Suprapubic skin (tissue), 4 donors: Measurements from ENCODE around the gene C6orf15.

Experiments
- EP300 ChIP-seq: sonication (generic); formaldehyde crosslinking; IDR thresholded peaks from one replicate; pipeline ENCODE4 v1.6.1; 2017; ENCODE audit warnings: antibody characterized with exemption
- POLR2A ChIP-seq, 2 donors: fragments of 450-650 bp; IDR thresholded peaks; one replicate each; pipeline ENCODE4 v1.6.1; 2017; ENCODE audit warnings: antibody characterized with exemption in 2 of 2, mild to moderate bottlenecking in 2 of 2, moderate library complexity in 2 of 2
- POLR2AphosphoS5 ChIP-seq, 3 donors: sonication (generic); formaldehyde crosslinking; IDR thresholded peaks; one replicate each; pipeline ENCODE4 v1.6.1; 2017; ENCODE audit warnings: antibody characterized with exemption in 3 of 3
- TF ChIP-seq, protein P1 (sequence below), 2 donors: fragments of 200-600 bp in 1 of 2; fragments of 450-650 bp in 1 of 2; sonication (generic) in 1 of 2; IDR thresholded peaks; one replicate each; pipeline ENCODE4 v1.5.1; 2016 to 2019; ENCODE audit warnings: antibody characterized with exemption in 2 of 2, mild to moderate bottlenecking in 1 of 2, moderate library complexity in 1 of 2

DNA sequence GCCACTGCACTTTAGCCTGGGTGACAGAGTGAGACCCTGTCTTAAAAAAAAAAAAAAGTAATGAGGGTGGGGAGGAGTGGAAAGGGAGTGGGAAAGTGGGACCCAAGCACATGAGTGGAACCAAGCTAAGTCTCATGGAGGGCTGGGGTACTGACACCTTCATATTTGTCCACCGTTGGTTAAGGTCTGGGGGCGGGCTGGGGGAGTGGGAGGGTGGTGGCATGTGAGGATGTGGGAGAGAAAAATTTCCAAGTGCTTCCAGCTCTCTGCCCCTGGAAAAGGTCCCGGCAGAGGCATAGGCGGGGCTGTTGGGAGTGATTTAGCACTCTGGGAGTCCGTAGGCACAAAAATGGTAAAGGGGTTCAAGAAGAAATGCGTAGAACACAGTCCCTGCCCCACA lies 20.4 kb upstream of the C6orf15 start:
- TF ChIP-seq, protein P1, sequence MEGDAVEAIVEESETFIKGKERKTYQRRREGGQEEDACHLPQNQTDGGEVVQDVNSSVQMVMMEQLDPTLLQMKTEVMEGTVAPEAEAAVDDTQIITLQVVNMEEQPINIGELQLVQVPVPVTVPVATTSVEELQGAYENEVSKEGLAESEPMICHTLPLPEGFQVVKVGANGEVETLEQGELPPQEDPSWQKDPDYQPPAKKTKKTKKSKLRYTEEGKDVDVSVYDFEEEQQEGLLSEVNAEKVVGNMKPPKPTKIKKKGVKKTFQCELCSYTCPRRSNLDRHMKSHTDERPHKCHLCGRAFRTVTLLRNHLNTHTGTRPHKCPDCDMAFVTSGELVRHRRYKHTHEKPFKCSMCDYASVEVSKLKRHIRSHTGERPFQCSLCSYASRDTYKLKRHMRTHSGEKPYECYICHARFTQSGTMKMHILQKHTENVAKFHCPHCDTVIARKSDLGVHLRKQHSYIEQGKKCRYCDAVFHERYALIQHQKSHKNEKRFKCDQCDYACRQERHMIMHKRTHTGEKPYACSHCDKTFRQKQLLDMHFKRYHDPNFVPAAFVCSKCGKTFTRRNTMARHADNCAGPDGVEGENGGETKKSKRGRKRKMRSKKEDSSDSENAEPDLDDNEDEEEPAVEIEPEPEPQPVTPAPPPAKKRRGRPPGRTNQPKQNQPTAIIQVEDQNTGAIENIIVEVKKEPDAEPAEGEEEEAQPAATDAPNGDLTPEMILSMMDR (IDR thresholded peaks at IDR 0.05), result no peak
- TF ChIP-seq POLR2AphosphoS5 (IDR thresholded peaks at IDR 0.05) (no peak), EP300 (no peak), POLR2A (IDR thresholded peaks at IDR 0.05) (no peak)
